ENCODE results near the gene RPS6KA5.
"Not testable (repeated sequence)": the region's sequence is repeated elsewhere in the genome, so short reads cannot be mapped to it uniquely, and the experiment has no call there.

The RPS6KA5 gene

GRCh38 chr14:90985601-90986242 lies 74.7 kb downstream of the RPS6KA5 start:
- no peak for DNase-seq (ENCODE audit: low spot score)

DNA sequence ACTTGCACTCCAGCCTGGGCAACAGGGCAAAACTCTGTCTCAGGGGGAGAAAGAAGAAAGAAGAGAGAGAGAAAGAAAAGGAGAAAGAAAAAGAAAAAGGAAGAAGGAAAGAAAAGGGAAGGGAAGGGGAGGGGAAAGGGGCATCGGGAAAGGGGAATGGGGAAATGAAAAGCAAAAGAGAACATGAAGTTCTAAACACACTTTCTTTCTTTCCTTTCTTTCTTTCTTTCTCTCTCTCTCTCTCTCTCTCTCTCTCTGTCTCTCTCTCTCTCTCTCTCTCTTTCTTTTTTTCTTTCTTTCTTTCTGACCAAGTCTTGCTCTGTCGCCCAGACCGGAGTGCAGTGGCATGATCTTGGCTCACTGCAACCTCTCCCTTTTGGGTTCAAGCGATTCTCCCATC lies 76.9 kb downstream of the RPS6KA5 start:
- no peak for DNase-seq (ENCODE audit: low spot score)

GRCh38 chr14:90981636-90982035 lies 78.8 kb downstream of the RPS6KA5 start:
- DNase-seq (ENCODE audit: low spot score) = no peak

GRCh38 chr14:90980636-90981035 lies 79.8 kb downstream of the RPS6KA5 start:
- not testable (repeated sequence) for DNase-seq (ENCODE audit: low spot score)

DNA sequence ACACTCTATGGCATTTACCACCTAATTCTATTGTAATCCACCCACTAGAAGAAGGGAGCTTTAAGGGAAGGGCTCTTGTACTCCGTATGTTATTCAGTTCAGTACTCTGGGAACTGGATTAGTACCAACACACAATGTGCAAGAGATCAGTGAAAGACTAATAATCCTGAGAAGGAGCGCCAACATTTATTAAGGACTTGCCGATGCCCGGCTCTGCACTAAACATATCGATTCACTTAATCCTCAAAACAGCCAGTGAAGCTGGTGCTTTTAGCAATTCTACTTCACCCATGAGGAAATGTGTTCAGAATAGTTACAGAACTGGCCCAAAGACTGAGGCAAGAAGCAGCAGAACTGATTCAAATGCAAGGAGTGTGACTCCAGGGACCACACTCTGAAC lies 80.9 kb downstream of the RPS6KA5 start:
- DNase-seq (ENCODE audit: low spot score) = no peak

DNA sequence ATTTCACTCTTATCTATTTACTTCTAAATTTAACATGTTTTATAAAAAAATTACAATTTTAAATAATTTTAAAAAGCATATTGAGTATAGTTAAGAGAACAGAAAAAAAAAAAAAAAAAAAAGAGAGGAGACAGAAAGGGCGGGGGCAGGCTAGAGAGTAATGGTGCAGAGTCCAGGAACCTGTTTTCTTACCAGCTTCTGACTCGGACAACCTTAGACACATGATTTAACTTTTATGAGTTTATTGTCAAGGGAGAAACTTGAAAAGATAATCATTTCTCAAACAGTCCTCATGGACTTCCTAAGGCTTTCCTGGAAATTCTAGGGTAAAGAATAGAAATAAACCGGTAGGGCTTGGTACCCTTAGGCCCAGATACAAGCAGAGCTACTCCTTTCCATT lies 84.3 kb downstream of the RPS6KA5 start:
- no peak for DNase-seq (ENCODE audit: low spot score)

DNA sequence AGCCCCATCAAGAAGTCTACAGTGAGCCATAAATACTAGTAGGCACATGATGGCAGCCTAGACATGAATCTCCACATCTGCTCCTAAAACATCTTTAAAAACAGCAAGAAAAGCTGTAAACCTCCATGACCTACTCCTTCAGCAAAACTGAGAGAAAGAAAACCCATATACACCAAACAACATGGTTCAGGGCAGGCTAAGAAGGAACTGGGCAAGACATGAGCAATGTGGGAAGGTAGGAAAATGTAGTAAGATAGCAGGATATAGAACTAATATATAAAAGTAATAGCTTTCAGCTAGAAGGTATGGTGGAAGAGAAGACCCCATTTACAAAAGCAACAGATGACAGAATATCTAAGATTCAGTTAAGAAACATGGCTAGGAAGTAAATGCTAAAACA lies 88.8 kb downstream of the RPS6KA5 start:
- no peak for DNase-seq (ENCODE audit: low spot score)

DNA sequence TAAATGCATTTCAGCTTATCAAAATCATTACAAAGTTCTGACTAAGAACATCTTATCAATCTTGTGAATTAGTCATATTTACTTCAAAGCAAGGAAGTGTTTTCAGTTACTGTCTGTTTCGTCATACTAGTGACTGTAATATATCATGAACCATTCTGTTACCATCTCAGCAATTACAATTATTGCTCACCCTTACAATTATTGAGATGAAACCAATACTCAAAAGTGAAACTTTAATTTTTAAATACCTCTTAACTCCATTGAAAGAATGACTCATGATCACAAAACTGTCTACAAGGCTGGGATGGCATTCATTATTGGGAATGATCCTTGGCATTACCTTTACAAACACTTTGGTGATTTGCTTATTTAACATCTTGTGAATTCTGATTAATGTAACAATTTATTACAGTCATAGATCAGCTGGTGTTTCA lies 90.3 kb downstream of the RPS6KA5 start:
- DNase-seq (ENCODE audit: low spot score) = no peak

DNA sequence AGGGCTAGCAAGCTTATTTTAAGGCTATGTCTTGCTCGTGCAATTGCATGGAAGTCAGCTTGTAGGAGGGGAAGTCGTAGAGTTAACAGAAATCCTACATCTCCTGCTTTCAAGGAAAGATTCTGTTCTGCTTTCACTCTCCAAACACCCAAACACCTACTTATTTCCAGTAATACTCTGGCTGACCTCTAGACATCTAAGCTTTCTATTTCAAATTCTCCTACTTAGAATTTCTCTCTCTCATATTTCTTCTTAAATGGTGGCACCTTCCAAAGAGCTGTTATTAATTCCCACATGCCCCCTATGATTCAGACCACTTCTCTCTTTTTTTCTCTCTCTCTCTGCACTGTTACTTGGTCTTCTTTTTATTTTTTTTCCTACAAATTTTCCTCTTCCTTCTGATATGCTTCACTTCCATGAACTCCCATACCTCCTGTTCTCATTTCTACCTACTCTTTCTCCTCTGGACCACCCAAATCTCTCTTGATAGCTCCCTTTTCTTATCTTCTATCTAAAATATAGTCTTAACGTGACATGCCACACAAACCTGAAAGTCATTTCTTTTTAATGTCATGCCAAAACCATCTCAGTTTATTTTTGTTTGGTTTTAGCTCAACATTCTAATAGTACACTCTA lies 90.8 kb downstream of the RPS6KA5 start:
- no peak for DNase-seq (ENCODE audit: low spot score)

GRCh38 chr14:90968025-90968424 lies 92.4 kb downstream of the RPS6KA5 start:
- no peak for DNase-seq (ENCODE audit: low spot score)

DNA sequence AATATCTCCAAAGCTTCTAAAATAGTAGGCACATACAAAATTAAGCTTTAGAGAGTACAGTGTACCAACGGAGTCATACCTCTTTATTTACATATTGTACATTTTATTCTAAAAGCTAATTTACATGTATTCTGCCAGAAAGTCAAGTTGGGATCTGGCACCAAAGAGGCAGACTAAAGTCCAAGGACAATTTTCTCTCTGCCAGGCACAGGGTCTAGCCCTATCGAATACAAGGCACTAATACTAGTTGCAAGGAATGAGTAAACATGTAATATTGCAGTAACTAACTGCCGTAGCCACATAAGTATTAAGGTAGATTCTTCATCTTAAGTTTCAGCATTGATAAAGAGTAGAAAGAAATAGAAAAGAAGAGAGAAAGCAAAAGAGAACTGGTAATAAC lies 93.9 kb downstream of the RPS6KA5 start:
- DNase-seq (ENCODE audit: low spot score) = no peak

DNA sequence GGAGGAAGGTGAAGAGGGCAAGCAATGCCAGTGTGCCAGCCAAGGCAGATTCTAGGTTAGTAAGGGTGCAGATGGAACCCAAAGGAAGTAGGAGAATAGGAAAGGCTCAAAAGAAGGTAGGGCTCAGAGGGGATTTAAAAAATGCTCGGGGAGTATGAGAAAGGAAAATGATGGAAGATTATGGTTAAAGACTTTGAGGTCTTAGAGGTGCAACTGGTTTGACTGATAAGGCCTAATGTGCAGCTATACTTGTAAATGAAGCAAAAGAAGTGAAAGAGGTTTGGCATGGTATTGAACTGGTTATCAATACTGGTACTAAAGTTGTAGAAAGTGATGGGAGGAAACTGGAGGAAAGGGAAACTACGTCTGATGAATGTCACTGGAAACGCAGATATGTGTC lies 94.7 kb downstream of the RPS6KA5 start:
- no peak for DNase-seq (ENCODE audit: low spot score)

GRCh38 chr14:90963343-90963742 lies 97.1 kb downstream of the RPS6KA5 start:
- no peak for DNase-seq (ENCODE audit: low spot score)

DNA sequence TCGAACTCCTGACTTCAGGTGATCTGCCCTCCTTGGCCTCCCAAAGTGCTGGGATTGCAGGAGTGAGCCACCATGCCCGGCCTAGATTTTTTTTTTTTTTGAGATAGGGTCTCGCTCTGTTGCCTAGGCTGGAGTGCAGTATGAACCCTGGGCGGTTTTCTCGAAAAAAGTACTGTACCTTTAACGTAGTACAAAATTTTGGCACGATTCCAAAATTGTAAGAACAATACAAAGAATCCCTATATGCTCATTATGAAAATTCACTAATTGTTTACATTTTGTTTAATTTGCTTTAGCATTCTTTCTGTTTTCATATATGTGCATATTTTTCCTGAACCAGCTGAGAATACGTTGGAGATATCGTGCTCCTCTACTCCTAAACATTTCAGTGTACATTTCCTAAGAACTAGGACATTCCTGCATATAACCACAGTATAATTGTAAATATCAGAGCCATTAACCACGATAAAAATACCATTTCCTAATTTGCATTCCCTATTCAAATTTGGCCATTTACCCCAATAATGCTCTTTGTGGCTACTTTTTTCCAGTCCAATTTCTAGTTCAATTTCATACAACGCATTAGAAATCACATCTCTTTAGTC lies 97.8 kb downstream of the RPS6KA5 start:
- no peak for DNase-seq (ENCODE audit: low spot score)

DNA sequence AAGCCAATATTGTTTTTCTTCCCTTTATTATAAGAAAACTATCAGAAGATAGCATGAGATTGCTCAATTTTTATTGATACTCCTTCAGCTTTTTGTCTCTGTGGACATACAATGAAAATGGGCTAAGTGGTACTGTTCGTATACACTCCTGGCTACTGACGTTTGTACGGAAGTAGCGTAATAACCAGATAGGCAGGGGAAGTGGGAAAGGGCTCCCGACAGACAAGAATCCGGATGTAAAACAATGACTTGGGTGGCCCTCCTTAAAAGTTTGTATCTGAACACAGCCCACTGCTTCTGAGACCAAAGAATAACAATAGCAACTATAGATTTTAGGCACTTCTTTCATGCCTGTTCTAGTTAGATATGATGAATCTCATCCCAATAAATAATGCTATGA lies 99.6 kb downstream of the RPS6KA5 start:
- no peak for DNase-seq (ENCODE audit: low spot score)

- no peak for DNase-seq (ENCODE audit: low spot score)
Measured at GRCh38 chr14:90959344-90959743, 101.1 kb downstream of the RPS6KA5 start.

DNA sequence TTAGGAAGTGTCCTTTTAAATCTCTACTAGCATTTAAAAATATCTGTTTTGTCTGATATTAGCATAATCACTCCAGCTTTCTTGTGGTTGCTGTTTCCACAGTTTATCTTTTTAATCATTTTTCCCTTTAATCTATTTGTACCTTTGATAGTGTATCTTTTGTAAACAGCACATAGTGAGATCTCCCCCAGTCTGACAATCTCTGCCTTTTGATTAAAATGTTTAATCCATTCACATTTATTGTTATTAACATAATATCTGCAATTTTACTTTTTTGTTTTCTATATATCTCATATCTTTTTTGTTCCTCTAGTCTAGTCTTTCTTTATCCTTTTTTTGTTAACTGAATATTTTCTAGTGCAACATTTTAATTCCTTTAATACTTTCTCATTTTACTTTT lies 104.2 kb downstream of the RPS6KA5 start:
- no peak for DNase-seq (ENCODE audit: low spot score)

- DNase-seq (ENCODE audit: low spot score) = not testable (repeated sequence)
Measured at GRCh38 chr14:90953643-90954042, 106.8 kb downstream of the RPS6KA5 start.

- no peak for DNase-seq (ENCODE audit: low spot score)
Measured at GRCh38 chr14:90943367-90943766, 117.1 kb downstream of the RPS6KA5 start.

GRCh38 chr14:90942511-90942910 lies 117.9 kb downstream of the RPS6KA5 start:
- no peak for DNase-seq (ENCODE audit: low spot score)

DNA sequence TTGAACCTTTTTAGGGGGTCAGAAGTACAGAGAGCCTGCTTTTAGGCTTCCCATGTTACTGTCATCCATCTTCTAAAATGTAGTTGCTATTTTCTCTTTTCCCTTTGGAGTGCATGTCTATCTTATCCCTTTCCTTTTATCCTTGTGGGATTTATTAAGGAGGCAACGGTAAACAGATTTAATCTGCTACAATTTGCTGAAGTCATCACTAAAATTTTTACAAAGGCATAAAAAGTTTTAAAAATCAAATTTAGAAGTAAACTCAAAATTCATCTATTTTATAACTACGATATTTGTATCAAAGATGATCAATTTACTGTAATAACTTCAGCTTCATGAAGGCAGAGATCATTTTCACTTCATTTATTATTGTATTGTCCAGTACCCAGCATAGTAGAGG lies 118.7 kb downstream of the RPS6KA5 start:
- DNase-seq (ENCODE audit: low spot score) = no peak

- no peak for DNase-seq (ENCODE audit: low spot score)
Measured at GRCh38 chr14:90940318-90940962, 120.0 kb downstream of the RPS6KA5 start.

DNA sequence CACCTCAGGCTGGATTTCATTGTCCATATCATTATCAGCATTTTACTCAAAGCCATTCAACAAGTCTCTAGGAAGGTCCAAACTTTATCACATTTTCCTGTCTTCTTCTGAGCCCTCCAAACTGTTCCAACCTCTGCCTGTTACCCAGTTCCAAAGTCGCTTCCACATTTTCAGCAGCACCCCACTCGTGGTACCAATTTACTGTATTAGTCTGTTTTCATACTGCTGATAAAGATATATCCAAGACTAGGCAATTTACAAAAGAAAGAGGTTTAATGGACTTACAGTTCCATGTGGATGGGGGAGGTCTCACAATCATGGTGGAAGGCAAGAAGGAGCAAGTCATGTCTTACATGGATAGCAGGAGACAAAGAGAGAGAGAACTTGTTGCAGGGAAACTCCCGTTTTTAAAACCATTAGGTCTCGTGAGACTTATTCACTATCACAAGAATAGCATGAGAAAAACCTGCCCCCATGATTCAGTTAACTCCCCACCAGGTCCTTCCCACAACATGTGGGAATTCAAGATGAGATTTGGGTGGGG lies 121.1 kb downstream of the RPS6KA5 start:
- not testable (repeated sequence) for DNase-seq (ENCODE audit: low spot score)

All from ecto neural progenitor cell (in vitro differentiated cells).